Measurements from ENCODE around the gene CDR2L.

CDR2L gene

GRCh38 chr17:74959826-74960515, 27.5 kb upstream of the CDR2L start:
- no peak for TF ChIP-seq CTCF (IDR thresholded peaks at IDR 0.05; ENCODE audit: borderline replicate concordance, control extremely low read depth, extremely low read depth, insufficient read depth, missing control alignments)
- DNase-seq (ENCODE audit: low spot score) = no peak
- in situ Hi-C loops (cut with MboI; ENCODE audit: low sequenced_read_pairs, unreplicated experiment) = loop anchor here (5.0 kb wide), 1 partner anchor 38 kb away; the partner anchor contains the start of genes OTOP2 and USH1G

DNA sequence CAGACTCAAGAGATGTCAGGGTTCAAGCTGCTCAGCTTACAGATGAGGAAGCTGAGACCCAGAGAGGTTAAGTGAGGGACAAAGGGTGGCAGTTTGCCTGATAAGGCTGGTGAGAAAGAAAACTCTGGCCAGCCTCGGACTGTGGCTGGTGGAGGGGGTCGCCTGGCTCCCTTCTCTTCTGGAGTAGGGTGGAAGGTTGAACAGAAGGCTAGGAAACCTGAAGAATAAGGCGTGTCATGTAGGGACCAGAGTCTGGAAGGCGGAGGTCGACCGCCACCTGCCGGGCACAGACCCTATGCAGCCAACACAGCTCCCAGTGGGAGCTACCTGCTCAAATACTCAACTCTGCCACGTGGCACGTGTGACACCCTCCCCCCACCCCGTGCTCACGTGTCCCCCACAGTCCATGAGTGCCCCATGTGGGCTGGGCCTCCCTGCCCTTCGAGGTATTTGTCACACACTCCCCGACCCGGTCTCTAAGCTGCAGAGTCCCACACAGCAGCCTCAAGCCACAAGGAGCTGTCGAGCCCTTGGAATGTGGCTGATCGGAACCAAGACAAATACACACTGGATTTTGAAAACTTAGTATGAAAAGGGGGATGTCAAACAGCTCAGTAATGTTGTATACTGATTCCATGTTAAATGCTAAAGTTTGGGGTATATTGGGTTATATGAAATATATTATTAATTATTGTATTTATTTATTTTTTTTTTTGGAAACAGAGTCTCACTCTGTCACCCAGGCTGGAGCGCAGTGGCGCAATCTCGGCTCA, 26.7 kb upstream of the CDR2L start:
- DNase-seq (ENCODE audit: low spot score) = peak; percentile 85
- peak; percentile 66 for TF ChIP-seq CTCF (IDR thresholded peaks at IDR 0.05; ENCODE audit: borderline replicate concordance, control extremely low read depth, extremely low read depth, insufficient read depth, missing control alignments)
- in situ Hi-C loops (cut with MboI; ENCODE audit: low sequenced_read_pairs, unreplicated experiment) = no loop called here

- DNase-seq (ENCODE audit: low spot score) = peak; percentile 91
These were observed 25.6 kb upstream of the CDR2L start for GRCh38 chr17:74961657-74962350.

GRCh38 chr17:74962622-74963394, 24.6 kb upstream of the CDR2L start:
- in situ Hi-C loops (cut with MboI; ENCODE audit: low sequenced_read_pairs, unreplicated experiment) = no loop called here
- no peak for TF ChIP-seq CTCF (IDR thresholded peaks at IDR 0.05; ENCODE audit: borderline replicate concordance, control extremely low read depth, extremely low read depth, insufficient read depth, missing control alignments)
- no peak for DNase-seq (ENCODE audit: low spot score)

More at GRCh38 chr17:74961657-74962350, 25.6 kb upstream of the CDR2L start:
- TF ChIP-seq CTCF (IDR thresholded peaks at IDR 0.05; ENCODE audit: borderline replicate concordance, control extremely low read depth, extremely low read depth, insufficient read depth, missing control alignments) = peak; percentile 70
- in situ Hi-C loops (cut with MboI; ENCODE audit: low sequenced_read_pairs, unreplicated experiment) = no loop called here

DNA sequence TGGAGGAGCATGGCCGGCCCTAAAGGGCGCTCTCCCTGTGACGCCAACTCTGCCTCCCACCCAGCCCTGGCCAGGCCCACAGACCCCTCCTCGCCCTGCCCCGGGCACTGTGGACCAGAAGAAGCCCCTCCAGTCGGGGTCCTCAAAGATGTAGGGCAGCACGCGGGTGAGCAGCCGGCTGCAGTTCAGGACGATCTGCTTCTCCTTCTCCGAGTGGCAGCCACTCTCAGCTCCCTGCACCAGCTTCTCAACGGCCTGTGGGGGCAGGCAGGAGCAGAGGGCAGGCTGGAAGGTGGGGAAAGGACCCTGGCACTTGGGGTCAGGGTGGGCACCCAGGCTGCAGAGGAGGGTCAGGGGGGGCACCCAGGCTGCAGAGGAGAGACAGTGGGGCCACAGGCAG, 23.8 kb upstream of the CDR2L start:
- no peak for DNase-seq (ENCODE audit: low spot score)
- TF ChIP-seq CTCF (IDR thresholded peaks at IDR 0.05; ENCODE audit: borderline replicate concordance, control extremely low read depth, extremely low read depth, insufficient read depth, missing control alignments) = no peak
- in situ Hi-C loops (cut with MboI; ENCODE audit: low sequenced_read_pairs, unreplicated experiment) = no loop called here
